Right lobe of liver (tissue), 4 donors: ENCODE data around the gene RSL1D1.

ENCODE experiments used
- CTCF ChIP-seq, 4 donors: fragments of 200-600 bp in 3 of 4; fragments of 450-650 bp in 1 of 4; IDR thresholded peaks; one replicate each; pipeline versions ENCODE4 v1.5.1 to v1.8.0; 2016 to 2022; ENCODE audit warnings: antibody characterized with exemption in 4 of 4, mild to moderate bottlenecking in 2 of 4
- POLR2A ChIP-seq: fragments of 450-650 bp; IDR thresholded peaks from one replicate; pipeline ENCODE4 v1.6.1; 2017; ENCODE audit warnings: antibody characterized with exemption, mild to moderate bottlenecking
- donor health status: DM: no; HTN: no; CAD: no.
- donor health status: DM: no; HTN: no; CAD: no.
- donor health status: DM: no; HTN: yes; CAD: no.

GRCh38 chr16:11794447-11794846 is 56.9 kb downstream of the RSL1D1 start:
- TF ChIP-seq CTCF (IDR thresholded peaks at IDR 0.05) (no peak), POLR2A (no peak)
